LHCN-M2 (cell line): ENCODE data around the gene ATP11C. TPM values are rescaled to one million over a fixed set of nuclear protein-coding genes. Genes with fewer than 3 reads are reported as not detected.
"Not testable (repeated sequence)": the region's sequence is repeated elsewhere in the genome, so short reads cannot be mapped to it uniquely, and the experiment has no call there.

Source experiments
- DNase-seq: peaks from one replicate; pipeline ENCODE4 v3.0.0-alpha.2; 2012; ENCODE audit warnings: low read depth
- total RNA-seq: library from RNA; depleted of rRNA; stranded (reverse); fragments of >200 nt; gene quantifications from 2 replicates; pipeline ENCODE4 v1.2.3, GENCODE V29; 2014

Gene ATP11C
- total RNA-seq, 1 experiment from 2014 or later = 44.3 TPM

DNA sequence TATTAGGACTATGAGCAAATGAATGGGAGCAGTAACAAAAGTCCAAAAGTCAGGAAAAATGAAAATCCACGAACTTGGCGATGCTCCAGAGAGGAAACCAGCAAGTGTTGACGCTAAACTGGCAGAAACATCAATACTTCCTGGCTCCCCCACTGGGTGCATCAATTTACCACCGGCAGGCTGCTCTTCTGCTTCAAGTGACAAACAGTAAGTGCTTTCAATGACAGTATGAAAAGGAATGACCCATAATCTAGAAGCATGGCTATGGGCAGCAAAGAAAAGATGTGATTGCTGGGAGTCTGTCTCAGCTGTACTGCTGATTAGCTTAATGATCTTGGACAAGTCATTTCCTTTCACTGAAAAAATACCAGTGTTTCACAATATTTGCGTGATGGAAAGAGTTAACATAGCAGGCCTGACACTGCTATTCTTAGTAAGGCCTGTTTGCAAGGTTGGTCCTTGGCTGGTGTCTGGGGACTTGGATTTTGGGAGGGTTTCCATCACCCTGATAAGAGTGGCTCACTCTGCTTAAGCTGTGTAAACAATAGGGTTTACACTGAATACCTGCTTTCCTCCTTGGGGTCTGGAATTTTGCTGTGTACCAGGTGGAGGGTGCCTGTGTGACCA is 8.7 kb downstream of the ATP11C start:
- no peak for DNase-seq

- not testable (repeated sequence) for DNase-seq
Observed at GRCh38 chrX:139921142-139921541, 11.7 kb downstream of the ATP11C start.

DNA sequence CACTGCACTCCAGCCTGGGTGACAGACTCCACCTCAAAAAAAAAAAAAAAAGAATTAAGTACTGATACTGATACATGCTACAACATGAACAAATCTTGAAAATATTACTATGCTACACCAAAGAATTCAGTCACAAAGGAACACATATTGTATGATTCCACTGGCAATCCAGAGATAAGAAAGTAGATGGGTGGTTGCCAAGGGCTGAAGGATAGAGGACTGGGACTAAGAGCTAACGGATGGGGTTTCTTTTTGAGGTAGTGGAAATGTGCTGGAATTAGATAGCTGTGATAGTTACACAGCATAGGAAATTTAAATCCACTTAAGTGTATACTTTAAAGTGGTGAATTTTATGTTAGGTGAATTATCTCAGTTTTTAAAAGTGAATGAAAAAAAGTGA is 12.5 kb downstream of the ATP11C start:
- no peak for DNase-seq

- no peak for DNase-seq
Observed at GRCh38 chrX:139914421-139914820, 18.4 kb downstream of the ATP11C start.

- DNase-seq = no peak
Observed at GRCh38 chrX:139909712-139910111, 23.1 kb downstream of the ATP11C start.

DNA sequence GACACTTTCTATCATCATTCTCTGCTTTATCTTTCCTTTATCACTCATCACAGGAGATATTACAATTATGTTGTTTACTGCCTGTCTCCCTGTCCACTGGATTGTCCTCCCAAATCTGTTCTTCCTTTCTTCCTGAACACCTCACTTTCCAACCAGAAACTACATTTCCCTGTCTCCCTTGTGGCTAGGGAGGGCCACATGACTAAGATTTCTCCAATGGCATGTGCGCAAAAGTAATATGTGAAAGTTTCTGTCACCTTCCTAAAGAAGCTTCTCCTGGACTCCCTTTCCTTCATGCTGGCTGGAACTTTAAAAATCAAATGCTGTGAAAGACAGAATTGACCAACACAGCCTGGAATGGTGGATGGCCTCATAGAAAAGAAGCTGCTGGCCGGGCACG is 25.8 kb downstream of the ATP11C start:
- no peak for DNase-seq

- no peak for DNase-seq
Observed at GRCh38 chrX:139905743-139906142, 27.1 kb downstream of the ATP11C start.

GRCh38 chrX:139905051-139905450 is 27.8 kb downstream of the ATP11C start:
- DNase-seq = no peak

GRCh38 chrX:139903210-139903609 is 29.6 kb downstream of the ATP11C start:
- no peak for DNase-seq

DNA sequence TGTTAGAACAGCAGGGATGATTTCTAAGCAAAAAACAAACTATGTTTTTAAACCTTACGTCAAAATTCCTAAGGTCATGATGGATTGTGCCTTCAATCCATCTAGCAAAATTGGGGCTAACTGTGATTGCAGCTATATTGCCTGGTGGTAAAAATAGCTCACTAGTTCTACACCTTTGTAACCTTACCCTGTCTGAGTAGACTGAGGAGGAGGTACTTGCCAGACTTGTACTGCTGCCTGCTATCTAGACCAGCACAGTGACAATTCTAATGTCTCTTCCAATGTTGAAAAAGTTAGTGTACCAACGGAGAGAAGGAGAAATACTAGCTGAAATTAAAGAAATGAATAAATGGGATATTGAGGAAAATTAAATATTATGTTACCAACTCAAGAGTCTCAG is 30.3 kb downstream of the ATP11C start:
- DNase-seq = no peak

- DNase-seq = no peak
Observed at GRCh38 chrX:139898334-139898733, 34.5 kb downstream of the ATP11C start.

- DNase-seq = no peak
Observed at GRCh38 chrX:139892512-139892911, 40.3 kb downstream of the ATP11C start.

- peak; percentile 72 for DNase-seq
Observed at GRCh38 chrX:139890991-139891700, 41.7 kb downstream of the ATP11C start.

- DNase-seq = peak; percentile 27
Observed at GRCh38 chrX:139889760-139890159, 43.1 kb downstream of the ATP11C start.

DNA sequence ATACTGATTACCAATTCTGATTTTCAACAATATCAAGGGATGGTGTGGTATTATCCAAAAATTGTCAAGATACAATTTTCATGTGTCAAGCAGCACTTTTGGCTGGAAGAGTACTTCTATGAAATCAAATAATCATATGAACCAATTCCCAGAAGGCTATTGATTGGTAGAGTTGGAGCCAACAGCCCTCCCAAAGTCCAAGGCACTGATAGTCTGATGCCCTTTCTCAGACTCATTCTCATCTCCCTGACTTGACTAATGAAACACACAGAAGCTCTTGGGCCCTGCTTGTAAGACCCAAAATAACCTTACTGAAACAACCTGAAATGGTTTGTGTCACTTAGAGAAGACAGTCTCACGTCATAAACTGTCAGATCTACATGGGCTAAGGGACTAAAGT is 48.9 kb downstream of the ATP11C start:
- no peak for DNase-seq

- peak; percentile 21 for DNase-seq
Observed at GRCh38 chrX:139882299-139882698, 50.6 kb downstream of the ATP11C start.

DNA sequence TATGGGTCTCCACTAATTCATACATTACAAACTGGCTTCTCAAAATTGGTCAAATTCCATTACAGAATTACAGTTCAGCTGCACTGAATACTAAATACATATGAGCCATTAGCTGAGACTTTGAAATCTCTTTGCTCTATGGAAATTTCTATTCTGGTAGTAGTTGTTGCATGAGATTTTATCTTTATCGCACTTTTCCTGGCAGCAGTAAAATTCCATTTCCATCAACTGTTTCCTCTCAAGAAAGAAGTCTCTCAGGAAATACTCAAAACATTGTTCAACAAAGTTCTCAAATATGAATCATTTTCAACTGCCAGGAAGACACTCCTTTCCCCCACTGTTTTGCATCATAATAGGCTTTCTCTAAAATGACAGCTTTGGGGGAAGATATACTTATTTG is 51.3 kb downstream of the ATP11C start:
- DNase-seq = peak; percentile 37

DNA sequence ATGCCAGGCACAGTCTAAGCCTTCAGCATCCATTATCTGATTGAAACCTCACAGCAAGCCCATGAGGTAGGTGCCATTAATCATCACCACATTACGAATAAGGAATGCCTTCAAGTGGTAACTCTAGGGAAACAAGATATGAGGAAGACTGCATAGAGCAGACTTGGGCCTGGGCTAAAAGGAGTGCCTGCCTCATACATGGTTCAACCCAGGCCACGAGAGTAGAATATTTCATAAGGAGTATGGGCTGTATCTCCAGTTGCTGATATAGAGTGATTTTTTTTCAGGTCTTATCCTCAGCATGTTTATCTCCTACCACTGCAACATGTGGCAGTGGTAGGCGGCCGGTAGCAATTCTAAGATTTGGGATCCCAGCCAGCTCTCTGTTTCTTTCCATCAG is 51.7 kb downstream of the ATP11C start:
- DNase-seq = peak; percentile 45

DNA sequence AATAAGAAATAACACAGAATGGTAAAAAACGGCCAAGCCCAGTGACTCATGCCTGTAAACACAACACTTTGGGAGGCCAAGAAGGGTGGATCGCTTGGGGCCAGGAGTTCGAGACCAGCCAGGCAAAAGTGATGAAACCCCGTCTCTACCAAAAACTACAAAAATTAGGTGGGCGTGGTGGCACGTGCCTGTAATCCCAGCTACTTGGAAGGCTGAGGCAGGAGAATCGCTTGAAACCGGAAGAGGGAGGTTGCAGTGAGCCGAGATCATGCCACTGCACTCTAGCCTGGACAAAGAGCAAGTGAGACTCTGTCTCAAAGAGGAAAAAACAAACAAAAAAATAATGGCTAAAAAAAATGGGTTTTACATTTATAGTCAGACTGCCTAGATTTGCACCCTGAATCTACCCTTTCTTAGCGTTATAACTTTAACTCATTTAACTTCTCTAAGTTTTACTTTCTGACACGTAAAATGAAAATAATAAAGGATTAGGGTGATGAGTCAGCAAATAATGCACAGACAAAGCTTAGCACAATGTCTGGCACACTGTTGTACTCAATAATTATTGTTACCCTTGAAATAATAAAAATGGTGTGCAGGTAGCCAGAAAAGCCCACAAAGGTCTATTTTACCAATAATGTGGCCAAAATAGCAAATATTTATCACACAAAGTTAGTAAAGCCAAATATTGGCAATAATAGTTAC is 55.0 kb downstream of the ATP11C start:
- DNase-seq = peak; percentile 20

- no peak for DNase-seq
Observed at GRCh38 chrX:139875841-139876240, 57.0 kb downstream of the ATP11C start.

DNA sequence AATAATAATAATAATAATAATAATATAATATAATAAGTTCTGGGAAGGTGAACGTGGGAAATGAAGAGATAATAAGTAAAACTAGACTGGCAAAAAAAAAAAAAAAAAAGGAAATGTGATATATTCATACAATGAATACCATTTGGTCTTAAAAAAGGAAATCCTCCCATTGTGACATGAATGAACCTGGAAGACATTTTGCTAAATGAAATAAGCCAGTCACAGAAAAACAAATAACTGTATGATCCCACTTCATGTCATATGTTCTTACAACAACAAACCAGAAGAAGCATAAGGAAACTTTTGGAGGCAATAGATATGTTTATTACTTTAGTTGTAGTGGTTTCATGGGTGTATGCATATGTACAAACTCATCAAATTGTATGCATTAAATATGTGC is 63.1 kb downstream of the ATP11C start:
- no peak for DNase-seq

DNA sequence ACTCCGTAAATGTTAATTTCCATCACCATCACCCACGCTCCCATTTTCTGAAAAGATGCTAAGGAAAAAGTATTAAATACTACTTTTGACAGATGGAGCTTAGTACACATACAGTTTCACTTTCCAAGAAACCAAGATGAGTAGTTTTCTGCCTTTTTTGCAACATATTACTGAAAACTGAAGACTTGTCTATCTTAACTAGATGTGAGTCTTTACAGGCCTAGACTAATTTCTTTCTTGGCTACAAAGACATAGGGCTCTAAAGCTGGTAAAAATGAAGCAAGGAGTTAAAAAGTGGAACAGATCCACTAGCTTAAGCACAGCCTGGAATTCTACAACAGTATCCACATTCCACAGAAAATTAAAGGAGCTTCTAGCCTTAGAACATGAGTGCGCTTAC is 68.2 kb downstream of the ATP11C start:
- DNase-seq = no peak

DNA sequence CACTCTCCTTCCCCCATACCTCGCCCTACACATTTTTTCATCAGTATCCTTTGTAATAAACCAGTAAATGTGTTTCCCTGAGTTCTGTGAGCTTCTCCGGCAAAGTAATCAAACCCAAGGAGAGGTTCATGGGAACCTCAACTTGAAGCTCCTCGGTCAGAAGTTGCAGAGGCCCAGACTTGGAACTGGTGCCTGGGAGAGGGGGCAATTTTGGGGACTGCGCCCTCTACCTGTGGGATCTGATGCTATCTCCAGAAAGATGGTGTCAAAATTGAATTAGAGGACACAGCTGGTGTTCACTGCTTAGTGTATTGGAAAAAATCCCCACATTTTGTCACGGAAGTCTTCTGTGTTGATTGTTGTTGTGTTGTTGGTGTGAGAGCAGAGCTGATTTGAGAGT is 70.6 kb downstream of the ATP11C start:
- no peak for DNase-seq
